H1 (cell line): ENCODE data around the gene ANK2. TPM values are rescaled to one million over a fixed set of nuclear protein-coding genes. Genes with fewer than 3 reads are reported as not detected.

Experiments
- CEBPB ChIP-seq: IDR thresholded peaks from 2 replicates; pipeline ENCODE4 v1.6.1; 2012; ENCODE audit warnings: low read depth, low read length
- EGR1 ChIP-seq: IDR thresholded peaks from 2 replicates; pipeline ENCODE4 v1.6.1; 2011; ENCODE audit warnings: low read depth, low read length, borderline replicate concordance
- EZH2 ChIP-seq: fragments of 200-600 bp; sonication (generic); IDR thresholded peaks from 2 replicates; pipeline ENCODE4 v1.7.1; 2012; ENCODE audit warnings: low read depth, mild to moderate bottlenecking, moderate library complexity, low read length, inconsistent platforms; ENCODE audit not compliant: severe bottlenecking
- JUN ChIP-seq: IDR thresholded peaks from 2 replicates; pipeline ENCODE4 v1.6.1; 2011; ENCODE audit warnings: low read depth, mild to moderate bottlenecking, improper control_type of control experiment, low read length
- KDM1A ChIP-seq: fragments of 200-600, 300-600 bp; sonication (generic); IDR thresholded peaks from 2 replicates; pipeline ENCODE4 v1.7.1; 2016; ENCODE audit warnings: mild to moderate bottlenecking, low read length, borderline replicate concordance
- MAFK ChIP-seq: IDR thresholded peaks from 2 replicates; pipeline ENCODE4 v1.6.1; 2012; ENCODE audit warnings: low read depth, mild to moderate bottlenecking, improper control_type of control experiment, low read length
- NRF1 ChIP-seq: IDR thresholded peaks from 2 replicates; pipeline ENCODE4 v1.6.1; 2011; ENCODE audit warnings: mild to moderate bottlenecking, low read depth, low read length, improper control_type of control experiment
- RAD21 ChIP-seq, 2 experiments: IDR thresholded peaks in 1 of 2; conservative IDR thresholded peaks in 1 of 2; 2 replicates each; pipeline ENCODE4 v1.6.1; 2011; ENCODE audit warnings: low read depth in 2 of 2, low read length in 2 of 2, improper control_type of control experiment in 1 of 2, inconsistent platforms in 1 of 2, mild to moderate bottlenecking in 1 of 2, moderate library complexity in 1 of 2
- RFX5 ChIP-seq: IDR thresholded peaks from 2 replicates; pipeline ENCODE4 v1.6.1; 2011; ENCODE audit warnings: low read depth, low read length, improper control_type of control experiment, borderline replicate concordance
- YY1 ChIP-seq: IDR thresholded peaks from 2 replicates; pipeline ENCODE4 v1.6.1; 2011; ENCODE audit warnings: low read depth, mild to moderate bottlenecking, low read length
- polyA plus RNA-seq, 7 experiments: library from polyadenylated mRNA; depleted of rRNA in 3 of 7; stranded (reverse) in 5 of 7; unstranded in 2 of 7; fragments of >200 nt in 5 of 7; fragments of 200-250 nt in 2 of 7; gene quantifications; 1 replicate in 5 of 7; 2 replicates in 1 of 7; 4 replicates in 1 of 7; pipeline versions ENCODE4 v1.2.1 to v1.2.3, GENCODE V29; 2011 to 2013; ENCODE audit warnings: missing spikeins in 2 of 7, mixed read lengths in 2 of 7
- total RNA-seq: library from RNA; stranded (reverse); fragmentation: NEBNext Ultra II Directional; extraction: Animal tissue kit (Norgen Biotek cat#: 25700); gene quantifications from 2 replicates; pipeline ENCODE4 v1.2.1, GENCODE V29; 2021
- TF ChIP-seq, protein P1 (sequence below): fragments of 300-600 bp; sonication (generic); IDR thresholded peaks from 2 replicates; pipeline ENCODE4 v1.7.1; 2012; ENCODE audit warnings: low read length, moderate library complexity, mild to moderate bottlenecking, inconsistent platforms; ENCODE audit not compliant: insufficient replicate concordance

The ANK2 gene
- total and polyA plus RNA-seq, 2 of the 8 experiments (the other 6 are each of a cell fraction or from before 2014, with no cell fraction given) = 14.2 to 35.1 TPM

DNA sequence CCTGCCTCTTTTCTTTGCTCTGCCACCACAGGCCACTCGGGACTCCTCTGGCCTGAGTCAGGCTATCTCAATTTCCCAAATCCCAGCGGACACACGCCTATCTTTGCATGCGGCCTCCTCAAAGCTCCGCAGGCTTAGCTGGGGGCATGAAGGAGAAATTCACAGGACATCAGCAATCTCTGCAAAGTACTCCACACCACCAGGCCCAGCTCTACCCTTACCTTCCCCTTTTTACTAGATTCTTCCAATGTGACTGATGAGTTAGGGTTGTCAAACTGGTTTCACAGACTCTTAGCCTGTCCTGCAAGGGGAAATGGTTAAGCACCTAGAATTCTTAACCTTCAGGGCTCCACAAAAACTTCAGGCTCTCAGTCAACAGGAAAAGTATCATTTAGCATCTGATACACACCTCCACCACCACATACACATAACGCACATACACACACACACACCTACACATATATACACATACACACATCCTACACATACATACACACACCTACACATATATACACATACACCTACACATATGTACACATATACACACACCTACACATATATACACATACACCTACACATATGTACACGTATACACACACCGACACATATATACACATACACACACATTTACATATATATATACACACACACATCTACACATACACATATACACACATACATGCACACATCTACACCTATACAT, 349.1 kb downstream of the ANK2 start (continued):
- TF ChIP-seq, protein P1, sequence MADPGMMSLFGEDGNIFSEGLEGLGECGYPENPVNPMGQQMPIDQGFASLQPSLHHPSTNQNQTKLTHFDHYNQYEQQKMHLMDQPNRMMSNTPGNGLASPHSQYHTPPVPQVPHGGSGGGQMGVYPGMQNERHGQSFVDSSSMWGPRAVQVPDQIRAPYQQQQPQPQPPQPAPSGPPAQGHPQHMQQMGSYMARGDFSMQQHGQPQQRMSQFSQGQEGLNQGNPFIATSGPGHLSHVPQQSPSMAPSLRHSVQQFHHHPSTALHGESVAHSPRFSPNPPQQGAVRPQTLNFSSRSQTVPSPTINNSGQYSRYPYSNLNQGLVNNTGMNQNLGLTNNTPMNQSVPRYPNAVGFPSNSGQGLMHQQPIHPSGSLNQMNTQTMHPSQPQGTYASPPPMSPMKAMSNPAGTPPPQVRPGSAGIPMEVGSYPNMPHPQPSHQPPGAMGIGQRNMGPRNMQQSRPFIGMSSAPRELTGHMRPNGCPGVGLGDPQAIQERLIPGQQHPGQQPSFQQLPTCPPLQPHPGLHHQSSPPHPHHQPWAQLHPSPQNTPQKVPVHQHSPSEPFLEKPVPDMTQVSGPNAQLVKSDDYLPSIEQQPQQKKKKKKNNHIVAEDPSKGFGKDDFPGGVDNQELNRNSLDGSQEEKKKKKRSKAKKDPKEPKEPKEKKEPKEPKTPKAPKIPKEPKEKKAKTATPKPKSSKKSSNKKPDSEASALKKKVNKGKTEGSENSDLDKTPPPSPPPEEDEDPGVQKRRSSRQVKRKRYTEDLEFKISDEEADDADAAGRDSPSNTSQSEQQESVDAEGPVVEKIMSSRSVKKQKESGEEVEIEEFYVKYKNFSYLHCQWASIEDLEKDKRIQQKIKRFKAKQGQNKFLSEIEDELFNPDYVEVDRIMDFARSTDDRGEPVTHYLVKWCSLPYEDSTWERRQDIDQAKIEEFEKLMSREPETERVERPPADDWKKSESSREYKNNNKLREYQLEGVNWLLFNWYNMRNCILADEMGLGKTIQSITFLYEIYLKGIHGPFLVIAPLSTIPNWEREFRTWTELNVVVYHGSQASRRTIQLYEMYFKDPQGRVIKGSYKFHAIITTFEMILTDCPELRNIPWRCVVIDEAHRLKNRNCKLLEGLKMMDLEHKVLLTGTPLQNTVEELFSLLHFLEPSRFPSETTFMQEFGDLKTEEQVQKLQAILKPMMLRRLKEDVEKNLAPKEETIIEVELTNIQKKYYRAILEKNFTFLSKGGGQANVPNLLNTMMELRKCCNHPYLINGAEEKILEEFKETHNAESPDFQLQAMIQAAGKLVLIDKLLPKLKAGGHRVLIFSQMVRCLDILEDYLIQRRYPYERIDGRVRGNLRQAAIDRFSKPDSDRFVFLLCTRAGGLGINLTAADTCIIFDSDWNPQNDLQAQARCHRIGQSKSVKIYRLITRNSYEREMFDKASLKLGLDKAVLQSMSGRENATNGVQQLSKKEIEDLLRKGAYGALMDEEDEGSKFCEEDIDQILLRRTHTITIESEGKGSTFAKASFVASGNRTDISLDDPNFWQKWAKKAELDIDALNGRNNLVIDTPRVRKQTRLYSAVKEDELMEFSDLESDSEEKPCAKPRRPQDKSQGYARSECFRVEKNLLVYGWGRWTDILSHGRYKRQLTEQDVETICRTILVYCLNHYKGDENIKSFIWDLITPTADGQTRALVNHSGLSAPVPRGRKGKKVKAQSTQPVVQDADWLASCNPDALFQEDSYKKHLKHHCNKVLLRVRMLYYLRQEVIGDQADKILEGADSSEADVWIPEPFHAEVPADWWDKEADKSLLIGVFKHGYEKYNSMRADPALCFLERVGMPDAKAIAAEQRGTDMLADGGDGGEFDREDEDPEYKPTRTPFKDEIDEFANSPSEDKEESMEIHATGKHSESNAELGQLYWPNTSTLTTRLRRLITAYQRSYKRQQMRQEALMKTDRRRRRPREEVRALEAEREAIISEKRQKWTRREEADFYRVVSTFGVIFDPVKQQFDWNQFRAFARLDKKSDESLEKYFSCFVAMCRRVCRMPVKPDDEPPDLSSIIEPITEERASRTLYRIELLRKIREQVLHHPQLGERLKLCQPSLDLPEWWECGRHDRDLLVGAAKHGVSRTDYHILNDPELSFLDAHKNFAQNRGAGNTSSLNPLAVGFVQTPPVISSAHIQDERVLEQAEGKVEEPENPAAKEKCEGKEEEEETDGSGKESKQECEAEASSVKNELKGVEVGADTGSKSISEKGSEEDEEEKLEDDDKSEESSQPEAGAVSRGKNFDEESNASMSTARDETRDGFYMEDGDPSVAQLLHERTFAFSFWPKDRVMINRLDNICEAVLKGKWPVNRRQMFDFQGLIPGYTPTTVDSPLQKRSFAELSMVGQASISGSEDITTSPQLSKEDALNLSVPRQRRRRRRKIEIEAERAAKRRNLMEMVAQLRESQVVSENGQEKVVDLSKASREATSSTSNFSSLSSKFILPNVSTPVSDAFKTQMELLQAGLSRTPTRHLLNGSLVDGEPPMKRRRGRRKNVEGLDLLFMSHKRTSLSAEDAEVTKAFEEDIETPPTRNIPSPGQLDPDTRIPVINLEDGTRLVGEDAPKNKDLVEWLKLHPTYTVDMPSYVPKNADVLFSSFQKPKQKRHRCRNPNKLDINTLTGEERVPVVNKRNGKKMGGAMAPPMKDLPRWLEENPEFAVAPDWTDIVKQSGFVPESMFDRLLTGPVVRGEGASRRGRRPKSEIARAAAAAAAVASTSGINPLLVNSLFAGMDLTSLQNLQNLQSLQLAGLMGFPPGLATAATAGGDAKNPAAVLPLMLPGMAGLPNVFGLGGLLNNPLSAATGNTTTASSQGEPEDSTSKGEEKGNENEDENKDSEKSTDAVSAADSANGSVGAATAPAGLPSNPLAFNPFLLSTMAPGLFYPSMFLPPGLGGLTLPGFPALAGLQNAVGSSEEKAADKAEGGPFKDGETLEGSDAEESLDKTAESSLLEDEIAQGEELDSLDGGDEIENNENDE = no peak
- TF ChIP-seq CEBPB = no peak
- no peak for TF ChIP-seq KDM1A
- TF ChIP-seq EZH2 = no peak
- no peak for TF ChIP-seq JUN
- TF ChIP-seq RFX5 = no peak
- TF ChIP-seq EGR1 = no peak
- TF ChIP-seq MAFK = no peak
- no peak for TF ChIP-seq NRF1
- no peak for TF ChIP-seq YY1
- no peak for TF ChIP-seq RAD21 (IDR thresholded peaks at IDR 0.05 in 1 of 2, conservative IDR thresholded peaks at IDR 0.05 in 1 of 2; ENCODE audit: low read depth in 2 of 2, low read length in 2 of 2)
